PC-3 (cell line): Measurements from ENCODE around the gene CSH1.
A peak's percentile ranks its signal among the peaks of the same experiment; 100 is the strongest.
"Not testable (repeated sequence)": the region's sequence is repeated elsewhere in the genome, so short reads cannot be mapped to it uniquely, and the experiment has no call there.

Experiments
- CTCF ChIP-seq: fragments of 300-600 bp; sonication (generic); conservative IDR thresholded peaks from 2 replicates; pipeline ENCODE4 v1.5.1; 2017; ENCODE audit warnings: antibody characterized with exemption, low read depth, mild to moderate bottlenecking, low read length
- EZH2 ChIP-seq: fragments of 300-600 bp; sonication (generic); IDR thresholded peaks from one replicate; pipeline ENCODE4 v1.6.1; 2017; ENCODE audit warnings: antibody characterized with exemption, mild to moderate bottlenecking, low read length; ENCODE audit not compliant: unreplicated experiment

- 0 out of 2 replicates have a peak, but pooled peaks have one; percentile 13 for TF ChIP-seq CTCF
- TF ChIP-seq EZH2, result not testable (repeated sequence)
Observed at GRCh38 chr17:63881337-63881736, 15.0 kb downstream of the CSH1 start.
